HG03097 (cell line): Measurements from ENCODE around the gene KCNMB1.

ENCODE experiments used
- ATAC-seq: cut with Tn5 transposase; IDR thresholded peaks from one replicate; pipeline ENCODE4 v1.9.1; 2021; ENCODE audit not compliant: unreplicated experiment, low FRiP score

KCNMB1 gene

GRCh38 chr5:170388818-170389549, at the start of gene KCNMB1:
KCNMB1 (minus strand) TSS chr5:170389367; CDS start chr5:170385447, 3,920 bp downstream.
- ATAC-seq: peak; percentile 40

- ATAC-seq: no peak
These were observed 49.4 kb upstream of the KCNMB1 start for GRCh38 chr5:170438581-170438980.

- ATAC-seq: no peak
These were observed 48.6 kb upstream of the KCNMB1 start for GRCh38 chr5:170437621-170438375.

- ATAC-seq: no peak
These were observed 47.2 kb upstream of the KCNMB1 start for GRCh38 chr5:170436335-170436734.

- no peak for ATAC-seq
These were observed 45.9 kb upstream of the KCNMB1 start for GRCh38 chr5:170434966-170435605.

- ATAC-seq: no peak
These were observed 43.5 kb upstream of the KCNMB1 start for GRCh38 chr5:170432669-170433068.

- no peak for ATAC-seq
These were observed 42.4 kb upstream of the KCNMB1 start for GRCh38 chr5:170431571-170431970.

GRCh38 chr5:170430866-170431437, 41.8 kb upstream of the KCNMB1 start:
- ATAC-seq: no peak

GRCh38 chr5:170430256-170430655, 41.1 kb upstream of the KCNMB1 start:
- no peak for ATAC-seq

GRCh38 chr5:170429014-170429413, 39.8 kb upstream of the KCNMB1 start:
- ATAC-seq: no peak

- no peak for ATAC-seq
These were observed 38.6 kb upstream of the KCNMB1 start for GRCh38 chr5:170427672-170428236.

GRCh38 chr5:170426786-170427185, 37.6 kb upstream of the KCNMB1 start:
- no peak for ATAC-seq

GRCh38 chr5:170426149-170426767, 37.1 kb upstream of the KCNMB1 start:
- ATAC-seq: no peak

- ATAC-seq: no peak
These were observed 36.6 kb upstream of the KCNMB1 start for GRCh38 chr5:170425731-170426130.

GRCh38 chr5:170424629-170425028, 35.5 kb upstream of the KCNMB1 start:
- no peak for ATAC-seq

- no peak for ATAC-seq
These were observed 34.5 kb upstream of the KCNMB1 start for GRCh38 chr5:170423692-170424091.

- no peak for ATAC-seq
These were observed 32.7 kb upstream of the KCNMB1 start for GRCh38 chr5:170421826-170422225.

- no peak for ATAC-seq
These were observed 31.7 kb upstream of the KCNMB1 start for GRCh38 chr5:170420806-170421412.

- ATAC-seq: no peak
These were observed 30.5 kb upstream of the KCNMB1 start for GRCh38 chr5:170419643-170420042.

GRCh38 chr5:170418736-170419135, 29.6 kb upstream of the KCNMB1 start:
- no peak for ATAC-seq
